Mesenchymal stem cell (in vitro differentiated cells and primary cell): ENCODE results near the gene POLDIP2.
A peak's percentile ranks its signal among the peaks of the same experiment; 100 is the strongest.

Experiments used
- DNase-seq: peaks from one replicate; pipeline ENCODE4 v3.0.0-alpha.2; 2013
- H2AFZ ChIP-seq: one replicate; pipeline ENCODE4 v1.6.1; 2013; ENCODE audit warnings: low read depth, mild to moderate bottlenecking, control low read depth, inconsistent platforms, low read length, moderate library complexity
- H2AK5ac ChIP-seq: 2 replicates; pipeline ENCODE4 v1.6.1; 2013; ENCODE audit warnings: low read length, moderate library complexity, mild to moderate bottlenecking, inconsistent platforms; ENCODE audit not compliant: severe bottlenecking
- H2BK120ac ChIP-seq: one replicate; pipeline ENCODE4 v1.6.1; 2013; ENCODE audit warnings: low read depth, mild to moderate bottlenecking, inconsistent platforms, low read length, moderate library complexity
- H2BK12ac ChIP-seq, 2 experiments: one replicate each; pipeline ENCODE4 v1.6.1; 2013; ENCODE audit warnings: inconsistent platforms in 2 of 2, low read length in 2 of 2, mild to moderate bottlenecking in 2 of 2, moderate library complexity in 2 of 2, control low read depth in 1 of 2
- H2BK15ac ChIP-seq: one replicate; pipeline ENCODE4 v1.6.1; 2013; ENCODE audit warnings: mild to moderate bottlenecking, low read depth, inconsistent platforms; ENCODE audit not compliant: poor library complexity, severe bottlenecking
- H2BK5ac ChIP-seq: 2 replicates; pipeline ENCODE4 v1.6.1; 2013; ENCODE audit warnings: low read depth, mild to moderate bottlenecking, low read length, control low read depth, inconsistent platforms; ENCODE audit not compliant: poor library complexity, severe bottlenecking
- H3K14ac ChIP-seq, 2 experiments: one replicate each; pipeline ENCODE4 v1.6.1; 2013; ENCODE audit warnings: inconsistent platforms in 2 of 2, low read length in 2 of 2, control low read depth in 1 of 2, mild to moderate bottlenecking in 1 of 2, moderate library complexity in 1 of 2
- H3K18ac ChIP-seq, 2 experiments: one replicate each; pipeline ENCODE4 v1.6.1; 2013; ENCODE audit warnings: inconsistent platforms in 2 of 2, low read length in 2 of 2, control low read depth in 1 of 2, low read depth in 1 of 2, mild to moderate bottlenecking in 1 of 2
- H3K23ac ChIP-seq, 2 experiments: one replicate each; pipeline ENCODE4 v1.6.1; 2013; ENCODE audit warnings: inconsistent platforms in 2 of 2, low read length in 2 of 2, mild to moderate bottlenecking in 2 of 2, moderate library complexity in 2 of 2, control low read depth in 1 of 2
- H3K27ac ChIP-seq: 2 replicates; pipeline ENCODE4 v1.5.1; 2013; ENCODE audit warnings: mild to moderate bottlenecking, moderate library complexity, low read length, control low read depth, inconsistent platforms; ENCODE audit not compliant: poor library complexity, severe bottlenecking
- H3K27me3 ChIP-seq, 2 experiments: 2 replicates each; pipeline versions ENCODE4 v1.6.1 to v1.7.0; 2013; ENCODE audit warnings: low read length in 2 of 2, mild to moderate bottlenecking in 2 of 2, moderate library complexity in 2 of 2, control low read depth in 1 of 2, inconsistent platforms in 1 of 2; ENCODE audit not compliant: control insufficient read depth in 1 of 2, insufficient read depth in 1 of 2
- H3K36me3 ChIP-seq, 2 experiments: 2 replicates each; pipeline versions ENCODE4 v1.6.1 to v1.7.0; 2013; ENCODE audit warnings: low read length in 2 of 2, control low read depth in 1 of 2, inconsistent platforms in 1 of 2, low read depth in 1 of 2, mild to moderate bottlenecking in 1 of 2; ENCODE audit not compliant: insufficient read depth in 2 of 2, control insufficient read depth in 1 of 2
- H3K4ac ChIP-seq, 2 experiments: one replicate each; pipeline ENCODE4 v1.6.1; 2013; ENCODE audit warnings: inconsistent platforms in 2 of 2, low read length in 2 of 2, mild to moderate bottlenecking in 2 of 2, moderate library complexity in 2 of 2, control low read depth in 1 of 2, low read depth in 1 of 2
- H3K4me1 ChIP-seq: 2 replicates; pipeline ENCODE4 v1.6.1; 2013; ENCODE audit warnings: low read depth, low read length, control low read depth; ENCODE audit not compliant: control insufficient read depth, insufficient read depth
- H3K4me2 ChIP-seq: 2 replicates; pipeline ENCODE4 v1.6.1; 2013; ENCODE audit warnings: low read length, mild to moderate bottlenecking, inconsistent platforms; ENCODE audit not compliant: poor library complexity, severe bottlenecking
- H3K4me3 ChIP-seq, 2 experiments: 2 replicates each; pipeline versions ENCODE4 v1.5.1 to v1.7.0; 2013; ENCODE audit warnings: low read length in 2 of 2, mild to moderate bottlenecking in 2 of 2, control low read depth in 1 of 2, low read depth in 1 of 2; ENCODE audit not compliant: insufficient read depth in 1 of 2
- H3K79me1 ChIP-seq: replicated peaks from 2 replicates; pipeline ENCODE4 v1.6.1; 2013; ENCODE audit warnings: mild to moderate bottlenecking, control low read depth, low read length, inconsistent platforms; ENCODE audit not compliant: poor library complexity, severe bottlenecking
- H3K9ac ChIP-seq: 2 replicates; pipeline ENCODE4 v1.7.0; 2013; ENCODE audit warnings: mild to moderate bottlenecking, low read length, moderate library complexity
- H3K9me3 ChIP-seq: 2 replicates; pipeline ENCODE4 v1.7.0; 2013; ENCODE audit warnings: mild to moderate bottlenecking, low read length; ENCODE audit not compliant: control insufficient read depth
- H4K8ac ChIP-seq: one replicate; pipeline ENCODE4 v1.6.1; 2013; ENCODE audit warnings: inconsistent platforms, mild to moderate bottlenecking, low read length, moderate library complexity
- H4K91ac ChIP-seq: one replicate; pipeline ENCODE4 v1.6.1; 2013; ENCODE audit warnings: mild to moderate bottlenecking, low read length, inconsistent platforms
- WGBS: methylation state at CpG from one replicate; pipeline ENCODE4 v1.1.7; 2013; ENCODE audit warnings: mixed read lengths; 5-methylcytosine and 5-hydroxymethylcytosine counted together

POLDIP2 gene

GRCh38 chr17:28344435-28344901, 12.9 kb downstream of the POLDIP2 start:
- no peak for DNase-seq
- peaks cover 16% of the 10 kb centered on the region for H3K4me1 ChIP-seq
- no peak overlapping the region for H4K8ac ChIP-seq
- H3K14ac ChIP-seq, result no peak overlapping the region
- no peak overlapping the region for H3K27ac ChIP-seq
- no peaks in the 10 kb centered on the region for H3K27me3 ChIP-seq
- H2BK120ac ChIP-seq, result no peak overlapping the region
- no peak overlapping the region for H3K23ac ChIP-seq
- H3K18ac ChIP-seq, result no peak overlapping the region
- no peak overlapping the region for H3K4ac ChIP-seq
- no peak overlapping the region for H3K4me3 ChIP-seq
- no peaks in the 10 kb centered on the region for H3K9me3 ChIP-seq
- no peak overlapping the region for H2AFZ ChIP-seq
- no peak overlapping the region for H2BK5ac ChIP-seq
- peaks cover 33% of the 10 kb centered on the region for H3K79me1 ChIP-seq
- WGBS, result 96% methylated on average over 19 of the region's 19 CpGs
- no peak overlapping the region for H3K4me2 ChIP-seq
- no peak overlapping the region for H4K91ac ChIP-seq
- H2BK12ac ChIP-seq, result no peak overlapping the region
- H3K36me3 ChIP-seq, result peaks cover 80 to 98% of the 10 kb centered on the region in 2 experiments
- H3K9ac ChIP-seq, result no peak overlapping the region
- no peak overlapping the region for H2BK15ac ChIP-seq
- no peak overlapping the region for H2AK5ac ChIP-seq

DNA sequence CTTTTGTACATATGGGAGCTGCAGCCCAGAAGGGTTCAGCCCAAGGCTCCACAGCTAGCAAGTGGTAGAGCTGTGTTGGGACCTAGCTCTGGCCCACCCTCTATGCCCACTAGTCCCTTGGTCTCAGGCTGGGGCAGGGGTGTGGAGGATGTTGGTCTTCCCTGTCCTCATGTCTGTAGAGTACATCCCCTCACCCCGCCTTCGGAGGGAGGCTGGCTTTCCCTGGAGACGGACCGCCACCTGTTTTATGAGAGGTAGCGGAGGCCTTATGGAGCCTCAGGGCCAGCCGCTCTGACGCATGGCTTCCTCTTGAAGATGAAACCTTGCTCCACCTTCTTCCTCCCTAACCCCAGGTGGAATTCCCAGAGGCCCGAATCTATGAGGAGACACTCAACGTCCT, 13.3 kb downstream of the POLDIP2 start:
- Histone ChIP-seq H2BK12ac (no peak overlapping the region), H3K9ac (no peak overlapping the region), H3K23ac (no peak overlapping the region), H3K4me2 (no peak overlapping the region), H3K27me3 (no peaks in the 10 kb centered on the region), H3K4me1 (peaks cover 18% of the 10 kb centered on the region), H3K4ac (no peak overlapping the region), H2AK5ac (no peak overlapping the region), H3K4me3 (no peak overlapping the region), H3K79me1 (peaks cover 35% of the 10 kb centered on the region), H3K36me3 (peaks cover 81 to 97% of the 10 kb centered on the region in 2 experiments), H3K9me3 (no peaks in the 10 kb centered on the region), H2BK5ac (no peak overlapping the region), H3K14ac (no peak overlapping the region), H2AFZ (no peak overlapping the region), H4K8ac (no peak overlapping the region), H3K18ac (no peak overlapping the region), H3K27ac (no peak overlapping the region), H2BK15ac (no peak overlapping the region), H4K91ac (no peak overlapping the region), H2BK120ac (no peak overlapping the region)
- no peak for DNase-seq
- 94% methylated on average over 9 of the region's 9 CpGs for WGBS

GRCh38 chr17:28343491-28343932, 13.8 kb downstream of the POLDIP2 start:
- H3K4me2 ChIP-seq, result no peak overlapping the region
- 97% methylated on average over 10 of the region's 10 CpGs for WGBS
- H2AFZ ChIP-seq, result no peak overlapping the region
- no peak overlapping the region for H2AK5ac ChIP-seq
- no peak overlapping the region for H3K23ac ChIP-seq
- no peak overlapping the region for H3K27ac ChIP-seq
- H4K8ac ChIP-seq, result no peak overlapping the region
- H3K9ac ChIP-seq, result no peak overlapping the region
- DNase-seq, result no peak
- H2BK15ac ChIP-seq, result no peak overlapping the region
- H3K9me3 ChIP-seq, result no peaks in the 10 kb centered on the region
- no peak overlapping the region for H2BK12ac ChIP-seq
- H3K27me3 ChIP-seq, result no peaks in the 10 kb centered on the region
- peaks cover 38% of the 10 kb centered on the region for H3K79me1 ChIP-seq
- H3K4ac ChIP-seq, result no peak overlapping the region
- no peak overlapping the region for H2BK120ac ChIP-seq
- H3K36me3 ChIP-seq, result peaks cover 82 to 92% of the 10 kb centered on the region in 2 experiments
- no peak overlapping the region for H4K91ac ChIP-seq
- H3K4me1 ChIP-seq, result peaks cover 21% of the 10 kb centered on the region
- no peak overlapping the region for H2BK5ac ChIP-seq
- no peak overlapping the region for H3K14ac ChIP-seq
- H3K18ac ChIP-seq, result no peak overlapping the region
- H3K4me3 ChIP-seq, result no peak overlapping the region

DNA sequence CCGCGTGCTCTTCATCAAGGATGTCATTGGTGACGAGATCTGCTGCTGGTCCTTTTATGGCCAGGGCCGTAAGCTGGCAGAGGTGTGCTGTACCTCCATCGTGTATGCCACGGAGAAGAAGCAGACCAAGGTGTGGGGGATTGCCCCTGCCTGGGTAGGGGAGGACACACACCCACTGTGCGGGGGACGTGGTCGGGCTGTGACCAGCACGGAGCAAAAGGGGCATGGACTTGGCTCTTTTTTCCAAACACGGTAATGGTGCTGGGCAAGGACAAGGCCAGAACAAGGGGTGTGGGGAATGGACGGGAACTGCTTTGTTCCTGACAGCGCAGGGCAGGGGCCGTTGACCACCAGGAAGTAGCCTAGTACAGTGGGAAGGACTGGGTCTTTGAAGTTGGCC, 15.0 kb downstream of the POLDIP2 start:
- Histone ChIP-seq H2BK120ac (no peak overlapping the region), H2BK12ac (no peak overlapping the region), H3K4ac (no peak overlapping the region), H3K23ac (no peak overlapping the region), H2BK5ac (no peak overlapping the region), H3K79me1 (peaks cover 40% of the 10 kb centered on the region), H4K8ac (peak overlapping the region; percentile 7), H3K14ac (no peak overlapping the region), H4K91ac (no peak overlapping the region), H3K27ac (no peak overlapping the region), H2AFZ (no peak overlapping the region), H3K27me3 (no peaks in the 10 kb centered on the region), H2BK15ac (no peak overlapping the region), H2AK5ac (no peak overlapping the region), H3K9ac (no peak overlapping the region), H3K36me3 (peaks cover 72 to 82% of the 10 kb centered on the region in 2 experiments), H3K4me3 (no peak overlapping the region), H3K9me3 (no peaks in the 10 kb centered on the region), H3K4me1 (peaks cover 16% of the 10 kb centered on the region), H3K4me2 (no peak overlapping the region), H3K18ac (no peak overlapping the region)
- 97% methylated on average over 14 of the region's 14 CpGs for WGBS
- DNase-seq, result no peak
